Germinal center (tissue), 1 donor: Measurements from ENCODE around the gene CCDC106.

Source experiments
- DNase-seq: peaks from one replicate; pipeline ENCODE4 v3.0.0; 2012; ENCODE audit warnings: mixed read lengths, low spot score

CCDC106 gene

DNA sequence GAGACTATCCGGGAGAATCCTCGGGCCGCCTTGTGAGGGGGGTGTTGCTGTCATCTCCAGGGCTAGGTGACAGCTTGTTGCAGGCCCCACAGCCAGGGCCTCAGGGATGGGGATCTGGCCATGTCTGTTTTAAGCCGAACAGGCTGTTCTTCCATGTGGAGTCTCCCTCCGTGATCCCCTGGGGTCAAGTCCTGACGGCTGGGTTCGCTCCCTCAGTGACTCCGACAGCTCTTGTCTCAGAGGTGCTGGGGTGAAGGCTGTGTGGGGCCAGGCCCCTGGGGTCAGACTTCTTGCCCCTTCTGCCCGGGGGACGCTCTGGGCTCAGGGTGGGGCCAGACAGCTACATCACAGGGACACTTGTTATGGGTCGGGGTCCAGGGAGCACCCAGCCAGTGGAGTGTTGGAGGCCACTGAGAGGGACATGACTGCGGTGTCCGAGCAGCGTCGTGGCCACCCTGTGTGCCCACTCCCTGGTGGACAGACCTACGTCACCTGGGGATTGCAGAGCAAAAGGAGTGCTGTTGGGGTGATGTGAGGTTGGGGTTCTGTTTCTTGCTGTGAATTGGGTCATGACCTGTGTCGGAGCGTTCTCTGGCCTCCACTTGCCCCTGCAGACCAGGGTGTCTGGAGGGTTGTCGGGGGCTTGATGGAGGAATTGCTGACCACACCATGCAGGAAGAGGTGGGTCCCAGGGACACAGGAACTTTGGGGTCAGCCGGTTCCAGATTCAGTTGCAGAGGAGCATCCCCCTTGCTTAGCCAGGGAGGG lies 48.5 kb downstream of the CCDC106 start:
- no peak for DNase-seq

DNA sequence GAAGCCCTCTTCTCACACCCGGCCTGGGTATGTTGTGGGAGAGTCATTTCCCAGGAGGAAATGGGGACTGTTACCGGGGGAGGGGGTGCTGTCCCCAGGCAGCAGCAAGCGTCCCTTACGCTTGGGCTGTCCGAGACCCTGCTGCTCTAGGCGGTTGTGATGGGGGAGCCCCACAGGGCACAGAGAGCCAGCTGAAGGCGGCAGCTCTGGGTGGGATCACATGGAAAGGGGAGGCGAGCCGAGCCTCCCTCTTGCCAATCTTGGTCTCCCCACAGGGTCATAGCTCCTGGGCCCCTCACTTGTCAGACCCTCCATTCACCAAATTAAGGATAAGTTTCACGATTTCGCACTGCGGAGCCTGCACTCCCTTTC lies 49.0 kb downstream of the CCDC106 start:
- DNase-seq = no peak

DNA sequence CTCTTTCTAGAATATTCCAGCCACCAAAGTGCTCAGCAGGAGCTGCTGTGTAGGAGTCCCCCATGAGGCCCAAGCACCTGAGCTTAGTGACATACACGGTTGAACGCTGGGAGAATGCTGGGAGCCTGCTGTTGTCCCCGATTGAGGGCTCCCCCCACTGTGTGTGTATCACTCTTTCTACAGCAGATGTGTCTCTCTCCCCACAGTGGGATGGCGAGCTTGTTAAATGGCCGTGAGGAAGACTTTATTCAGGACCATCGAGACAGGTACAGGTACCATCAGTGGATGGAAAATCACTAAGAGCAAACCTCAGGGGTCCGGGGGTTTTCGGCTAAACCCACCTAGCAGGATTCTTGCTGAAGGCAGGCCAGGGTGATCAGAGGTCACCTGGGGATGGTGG lies 49.7 kb downstream of the CCDC106 start:
- no peak for DNase-seq

DNA sequence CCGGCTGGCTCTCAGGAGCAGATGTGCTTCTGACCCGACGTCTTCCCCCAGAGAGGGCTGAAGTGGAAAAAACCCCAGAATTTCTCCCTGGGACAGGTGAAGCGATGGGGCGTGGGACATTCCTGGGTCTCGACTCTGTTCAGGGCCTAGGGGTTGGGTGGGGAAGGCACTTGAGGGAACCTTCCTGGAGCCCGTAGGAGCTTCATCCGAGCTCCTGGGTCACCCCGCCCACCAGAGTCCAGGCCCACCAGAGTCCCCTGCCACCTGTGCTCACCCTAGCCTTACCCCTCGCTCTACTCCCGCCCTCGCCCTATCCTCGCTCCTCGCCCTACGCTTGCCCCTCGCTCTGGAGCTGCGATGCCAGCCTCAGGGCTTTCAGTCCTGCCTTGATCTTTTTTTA lies 50.2 kb downstream of the CCDC106 start:
- no peak for DNase-seq

DNA sequence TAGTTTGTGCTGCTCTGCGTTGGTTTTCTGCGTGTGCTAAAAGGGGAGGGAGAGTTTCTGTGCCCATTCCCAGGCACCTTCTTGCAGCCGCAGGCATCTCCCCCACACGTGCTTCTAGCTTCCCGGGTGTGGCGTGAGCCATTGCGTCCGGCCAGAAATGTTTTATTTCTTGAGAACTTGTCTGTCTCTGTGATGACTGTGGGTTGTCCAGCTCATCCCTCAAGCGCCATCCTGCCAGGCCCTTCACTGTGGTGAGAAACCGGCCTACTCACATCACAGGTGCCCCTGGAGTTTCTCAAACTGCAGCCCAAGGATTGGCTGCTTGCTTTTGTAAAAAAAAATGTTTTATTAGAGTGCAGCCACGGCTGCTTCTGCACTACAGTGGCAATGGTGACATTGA lies 51.2 kb downstream of the CCDC106 start:
- no peak for DNase-seq

DNA sequence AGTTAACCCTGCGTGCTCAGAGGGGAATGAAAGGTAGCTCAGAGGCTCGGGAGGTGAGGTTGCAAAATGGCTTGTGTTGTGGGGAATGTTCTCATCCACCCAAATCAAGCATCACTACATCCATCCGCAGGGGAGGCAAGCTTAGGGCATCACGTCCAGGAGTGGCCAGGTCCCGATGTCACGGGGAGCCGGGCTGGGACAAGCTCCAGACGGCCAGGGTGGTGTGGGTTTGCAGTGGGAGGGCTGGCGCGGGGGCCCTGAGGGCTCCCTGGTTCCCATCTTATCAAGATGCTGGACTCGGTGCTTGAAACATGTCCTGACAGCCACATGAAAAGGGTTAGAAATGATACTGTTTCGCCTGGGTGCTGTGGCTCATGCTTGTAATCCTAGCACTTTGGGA lies 52.8 kb downstream of the CCDC106 start:
- no peak for DNase-seq

DNA sequence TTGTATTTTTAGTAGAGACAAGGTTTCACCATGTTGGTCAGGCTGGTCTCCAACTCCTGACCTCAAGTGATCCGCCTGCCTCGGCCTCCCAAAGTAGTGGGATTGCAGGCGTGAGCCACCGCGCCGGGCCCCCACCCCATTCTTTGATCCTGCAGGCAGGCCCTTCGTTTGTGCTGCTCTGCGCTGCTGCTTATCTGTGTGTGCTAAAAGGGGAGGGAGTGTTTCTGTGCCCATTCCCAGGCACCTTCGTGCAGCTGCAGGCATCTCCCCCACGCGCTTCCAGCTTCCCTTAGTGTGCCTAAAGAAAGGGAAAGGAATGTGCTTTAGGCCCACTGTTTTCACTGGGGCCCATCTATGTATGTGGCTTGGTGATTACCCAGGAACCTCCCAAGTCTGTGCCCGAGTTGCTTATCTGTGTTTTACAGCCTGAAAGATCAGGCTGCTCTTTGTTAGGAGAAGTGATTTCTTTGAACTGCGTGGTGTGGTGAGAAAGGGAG lies 54.2 kb downstream of the CCDC106 start:
- no peak for DNase-seq
